Mucosa of descending colon (tissue), 3 donors: ENCODE data around the gene CNTNAP2. TPM values are rescaled to one million over a fixed set of nuclear protein-coding genes. Genes with fewer than 3 reads are reported as not detected.

Experiments
- ATAC-seq: fragments of 200-7000 bp; cut with Tn5 transposase; one replicate; pipeline ENCODE4 v1.9.1; 2020; ENCODE audit warnings: mild to moderate bottlenecking, moderate library complexity
- DNase-seq, 3 donors: peaks; one replicate each; pipeline ENCODE4 v3.0.0-alpha.2; 2020
- H3K36me3 ChIP-seq: fragments of 200-600 bp; one replicate; pipeline ENCODE4 v1.8.0; 2021; ENCODE audit warnings: low read depth, mild to moderate bottlenecking
- H3K4me1 ChIP-seq: fragments of 200-600 bp; one replicate; pipeline ENCODE4 v1.8.0; 2021; ENCODE audit warnings: low read depth, mild to moderate bottlenecking
- H3K4me3 ChIP-seq: fragments of 200-600 bp; one replicate; pipeline ENCODE4 v1.8.0; 2021; ENCODE audit warnings: mild to moderate bottlenecking
- H3K9me3 ChIP-seq: fragments of 200-600 bp; one replicate; pipeline ENCODE4 v1.8.0; 2021; ENCODE audit warnings: mild to moderate bottlenecking
- intact Hi-C, 2 donors: fragments of 100-400 bp; cut with DNase I in 1 of 2; cut with micrococcal nuclease in 1 of 2; formaldehyde crosslinking; loops; one replicate each; pipeline versions ENCODE4 v1.11.0 to v1.11.1; 2022; cut with DNase I, micrococcal nuclease
- total RNA-seq, 3 donors: library from RNA; stranded (reverse); fragmentation: NEBNext Ultra II Directional in 2 of 3; extraction: Animal tissue kit (Norgen Biotek cat#: 25700) in 2 of 3; gene quantifications; one replicate each; pipeline versions ENCODE4 v1.2.1 to v1.2.4, GENCODE V29; 2021 to 2023
- TF ChIP-seq, protein P1 (sequence below): fragments of 200-600 bp; IDR thresholded peaks from one replicate; pipeline ENCODE4 v1.8.0; 2022; ENCODE audit warnings: antibody characterized with exemption, mild to moderate bottlenecking
- donor health status: DM: no; HTN: no; CAD: no; lungs with moderate emphysema.
- donor health status: DM: no; HTN: no; CAD: no.
- donor health status: DM: no; HTN: yes; CAD: no.

CNTNAP2 gene
- total RNA-seq, 3 donors from 2014 or later: 3.1 to 5.9 (median 4.2) TPM

DNA sequence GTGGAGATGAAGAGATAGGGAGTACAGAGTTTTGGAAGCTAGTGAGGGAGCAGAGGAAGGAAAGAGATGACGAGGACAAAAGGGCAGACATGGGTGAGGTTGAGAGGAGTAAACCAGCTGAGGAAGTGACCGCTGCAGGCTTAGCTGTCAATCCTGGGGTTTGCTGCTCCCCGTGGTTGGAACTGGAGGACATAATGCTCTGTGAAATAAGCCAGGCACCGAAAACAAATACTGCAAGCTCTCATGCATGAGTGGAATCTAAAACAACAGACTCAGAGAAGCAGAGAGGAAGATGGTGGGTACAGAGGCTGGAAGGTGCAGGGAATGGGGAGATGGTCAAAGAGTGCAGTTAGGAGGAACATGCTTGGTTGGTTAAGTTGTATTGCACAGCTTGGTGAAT, 1991.8 kb downstream of the CNTNAP2 start:
- ATAC-seq: no peak
- no peaks in the 10 kb centered on the region for H3K36me3 ChIP-seq
- intact Hi-C loops: no loop called here
- no peaks in the 10 kb centered on the region for H3K4me1 ChIP-seq
- no peak for DNase-seq
- H3K9me3 ChIP-seq: no peaks in the 10 kb centered on the region
- H3K4me3 ChIP-seq: no peak overlapping the region
- TF ChIP-seq, protein P1, sequence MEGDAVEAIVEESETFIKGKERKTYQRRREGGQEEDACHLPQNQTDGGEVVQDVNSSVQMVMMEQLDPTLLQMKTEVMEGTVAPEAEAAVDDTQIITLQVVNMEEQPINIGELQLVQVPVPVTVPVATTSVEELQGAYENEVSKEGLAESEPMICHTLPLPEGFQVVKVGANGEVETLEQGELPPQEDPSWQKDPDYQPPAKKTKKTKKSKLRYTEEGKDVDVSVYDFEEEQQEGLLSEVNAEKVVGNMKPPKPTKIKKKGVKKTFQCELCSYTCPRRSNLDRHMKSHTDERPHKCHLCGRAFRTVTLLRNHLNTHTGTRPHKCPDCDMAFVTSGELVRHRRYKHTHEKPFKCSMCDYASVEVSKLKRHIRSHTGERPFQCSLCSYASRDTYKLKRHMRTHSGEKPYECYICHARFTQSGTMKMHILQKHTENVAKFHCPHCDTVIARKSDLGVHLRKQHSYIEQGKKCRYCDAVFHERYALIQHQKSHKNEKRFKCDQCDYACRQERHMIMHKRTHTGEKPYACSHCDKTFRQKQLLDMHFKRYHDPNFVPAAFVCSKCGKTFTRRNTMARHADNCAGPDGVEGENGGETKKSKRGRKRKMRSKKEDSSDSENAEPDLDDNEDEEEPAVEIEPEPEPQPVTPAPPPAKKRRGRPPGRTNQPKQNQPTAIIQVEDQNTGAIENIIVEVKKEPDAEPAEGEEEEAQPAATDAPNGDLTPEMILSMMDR: no peak

DNA sequence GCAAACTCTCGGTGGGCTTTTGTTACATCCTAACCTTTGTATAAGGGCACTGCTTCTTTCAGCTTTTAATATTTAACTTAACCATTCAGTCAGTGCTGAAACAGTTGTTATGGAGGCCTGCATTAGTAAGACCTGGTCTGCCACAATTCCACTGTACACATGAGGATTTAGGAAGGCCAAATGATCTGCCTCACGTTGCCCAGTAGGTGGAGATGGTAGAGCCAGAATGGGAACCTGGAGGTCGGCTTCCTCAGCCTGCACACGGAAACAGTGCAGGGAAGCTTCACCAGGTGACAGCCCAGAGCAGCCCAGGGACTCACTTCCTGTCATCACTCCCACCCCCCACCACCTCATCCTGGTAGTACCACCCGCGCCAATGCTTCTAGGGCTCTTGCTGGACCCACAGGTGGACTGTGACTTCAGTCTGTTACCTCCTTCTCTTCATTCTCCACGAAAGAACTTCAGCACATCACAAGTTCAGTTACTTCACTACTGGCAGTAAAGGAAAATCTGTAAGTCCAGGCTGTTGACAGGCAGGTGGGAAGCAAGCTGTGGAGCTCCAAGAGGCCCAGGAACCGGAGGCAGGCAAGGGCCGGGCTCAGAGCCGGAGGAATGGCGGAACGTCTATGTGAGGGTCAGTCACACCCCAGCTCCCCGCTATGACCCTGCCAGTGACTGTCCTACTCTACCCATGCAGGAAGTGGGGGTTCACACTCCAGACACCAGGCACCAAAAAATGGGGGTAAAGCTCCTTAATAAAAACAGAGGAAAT, 1993.7 kb downstream of the CNTNAP2 start:
- no peaks in the 10 kb centered on the region for H3K36me3 ChIP-seq
- intact Hi-C loops: no loop called here
- no peaks in the 10 kb centered on the region for H3K4me1 ChIP-seq
- DNase-seq: peak in 2 of 3 donors; percentile 39 to 42
- TF ChIP-seq, protein P1: no peak
- H3K9me3 ChIP-seq: no peaks in the 10 kb centered on the region
- H3K4me3 ChIP-seq: no peak overlapping the region
- ATAC-seq: peak; percentile 71

DNA sequence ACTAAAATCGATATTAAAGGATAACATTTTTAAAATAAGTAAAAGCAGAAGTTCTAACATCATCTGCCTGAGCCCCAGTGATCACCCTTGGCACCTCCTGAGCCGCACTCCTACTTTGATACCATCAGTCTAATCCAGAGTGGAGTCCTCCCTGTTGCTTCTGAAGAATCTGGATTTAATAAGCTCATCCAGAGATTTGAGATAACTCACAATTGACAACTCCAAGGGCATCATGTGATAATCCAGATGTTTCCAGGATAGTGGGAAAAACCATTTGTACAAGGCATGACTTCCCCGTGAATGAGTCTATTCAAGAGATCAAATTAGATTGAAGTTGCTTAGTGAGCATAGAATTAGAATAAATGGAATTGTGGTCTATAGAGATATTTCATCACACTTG, 1998.2 kb downstream of the CNTNAP2 start:
- Histone ChIP-seq H3K4me3 (no peak overlapping the region), H3K36me3 (no peaks in the 10 kb centered on the region), H3K9me3 (no peaks in the 10 kb centered on the region), H3K4me1 (no peaks in the 10 kb centered on the region)
- intact Hi-C loops: no loop called here
- TF ChIP-seq, protein P1: no peak
- ATAC-seq: no peak
- DNase-seq: no peak

DNA sequence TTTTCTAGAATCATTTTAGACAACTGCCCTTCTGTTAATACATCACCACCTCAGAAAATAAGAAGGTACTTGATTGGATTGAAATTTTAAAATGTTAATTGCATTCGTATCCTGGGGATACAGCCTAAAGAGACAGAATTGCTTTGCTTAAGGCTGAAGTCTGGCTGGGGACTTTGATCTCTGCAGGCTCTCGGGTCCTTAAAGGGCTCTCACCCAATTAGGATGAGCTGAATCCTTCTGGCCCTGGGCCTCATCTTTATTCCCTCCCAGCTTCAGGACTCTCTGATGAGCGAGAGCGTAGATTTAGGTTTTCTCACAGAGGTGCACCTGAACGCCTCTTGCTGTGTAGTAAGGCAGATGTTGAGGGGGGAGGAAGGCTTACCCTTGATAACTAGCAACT, 1998.7 kb downstream of the CNTNAP2 start:
- peak in 1 of 3 donors; percentile 9 for DNase-seq
- Histone ChIP-seq H3K4me1 (no peaks in the 10 kb centered on the region), H3K4me3 (no peak overlapping the region), H3K9me3 (no peaks in the 10 kb centered on the region), H3K36me3 (no peaks in the 10 kb centered on the region)
- intact Hi-C loops: no loop called here
- no peak for ATAC-seq
- TF ChIP-seq, protein P1: no peak

DNA sequence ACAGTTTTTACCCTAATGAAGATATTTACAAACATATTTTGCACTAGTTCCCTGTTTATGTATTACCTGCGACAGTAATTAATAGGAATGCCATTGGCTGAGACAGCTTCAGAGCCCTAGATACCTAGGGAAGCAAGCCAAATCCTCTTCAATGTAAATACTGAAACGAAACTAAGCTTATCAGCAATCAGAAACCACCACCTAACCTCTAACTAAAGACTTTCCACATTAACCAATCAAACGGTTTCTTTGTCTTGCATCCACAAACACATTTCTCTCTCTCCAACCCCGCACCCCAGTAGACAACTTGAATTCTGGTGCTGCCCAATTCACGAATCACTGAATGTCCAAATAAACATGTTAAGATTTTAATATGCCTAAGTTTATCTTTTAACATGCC, 1999.6 kb downstream of the CNTNAP2 start:
- ATAC-seq (no peak), DNase-seq (no peak)
- Histone ChIP-seq H3K4me1 (no peaks in the 10 kb centered on the region), H3K9me3 (no peaks in the 10 kb centered on the region), H3K36me3 (no peaks in the 10 kb centered on the region), H3K4me3 (no peak overlapping the region)
- intact Hi-C loops: no loop called here
- TF ChIP-seq, protein P1: no peak
